Tibial nerve (tissue), 3 donors: Measurements from ENCODE around the gene PLCG1.

Source experiments
- POLR2A ChIP-seq, 2 donors: fragments of 450-650 bp; IDR thresholded peaks; one replicate each; pipeline ENCODE4 v1.6.1; 2017; ENCODE audit warnings: antibody characterized with exemption in 2 of 2, mild to moderate bottlenecking in 2 of 2, moderate library complexity in 2 of 2
- TF ChIP-seq, protein P1 (sequence below), 5 experiments: fragments of 200-600 bp in 3 of 5; fragments of 450-650 bp in 2 of 5; sonication (generic) in 3 of 5; IDR thresholded peaks; one replicate each; pipeline ENCODE4 v1.5.1; 2016 to 2019; ENCODE audit warnings: antibody characterized with exemption in 5 of 5, mild to moderate bottlenecking in 3 of 5, moderate library complexity in 2 of 5

GRCh38 chr20:41098703-41099250, 38.6 kb upstream of the PLCG1 start:
- no peak for TF ChIP-seq POLR2A (IDR thresholded peaks at IDR 0.05)
- TF ChIP-seq, protein P1, sequence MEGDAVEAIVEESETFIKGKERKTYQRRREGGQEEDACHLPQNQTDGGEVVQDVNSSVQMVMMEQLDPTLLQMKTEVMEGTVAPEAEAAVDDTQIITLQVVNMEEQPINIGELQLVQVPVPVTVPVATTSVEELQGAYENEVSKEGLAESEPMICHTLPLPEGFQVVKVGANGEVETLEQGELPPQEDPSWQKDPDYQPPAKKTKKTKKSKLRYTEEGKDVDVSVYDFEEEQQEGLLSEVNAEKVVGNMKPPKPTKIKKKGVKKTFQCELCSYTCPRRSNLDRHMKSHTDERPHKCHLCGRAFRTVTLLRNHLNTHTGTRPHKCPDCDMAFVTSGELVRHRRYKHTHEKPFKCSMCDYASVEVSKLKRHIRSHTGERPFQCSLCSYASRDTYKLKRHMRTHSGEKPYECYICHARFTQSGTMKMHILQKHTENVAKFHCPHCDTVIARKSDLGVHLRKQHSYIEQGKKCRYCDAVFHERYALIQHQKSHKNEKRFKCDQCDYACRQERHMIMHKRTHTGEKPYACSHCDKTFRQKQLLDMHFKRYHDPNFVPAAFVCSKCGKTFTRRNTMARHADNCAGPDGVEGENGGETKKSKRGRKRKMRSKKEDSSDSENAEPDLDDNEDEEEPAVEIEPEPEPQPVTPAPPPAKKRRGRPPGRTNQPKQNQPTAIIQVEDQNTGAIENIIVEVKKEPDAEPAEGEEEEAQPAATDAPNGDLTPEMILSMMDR (IDR thresholded peaks at IDR 0.05), result no peak
